Breast epithelium (tissue), 4 donors: ENCODE data around the gene IL19. TPM values are rescaled to one million over a fixed set of nuclear protein-coding genes. Genes with fewer than 3 reads are reported as not detected.
A peak's percentile ranks its signal among the peaks of the same experiment; 100 is the strongest.

Experiments used
- DNase-seq, 2 donors: peaks; one replicate each; pipeline ENCODE4 v3.0.0-alpha.2; 2019; ENCODE audit warnings: low spot score in 2 of 2
- H3K27ac ChIP-seq, 2 donors: fragments of 200-600 bp; sonication (generic) in 1 of 2; one replicate each; pipeline ENCODE4 v1.5.1; 2016 to 2019; ENCODE audit warnings: mild to moderate bottlenecking in 1 of 2
- H3K27me3 ChIP-seq, 2 donors: fragments of 200-600 bp; sonication (generic) in 1 of 2; one replicate each; pipeline versions ENCODE4 v1.5.1 to v1.6.0; 2017 to 2019; ENCODE audit warnings: control low read depth in 1 of 2, mild to moderate bottlenecking in 1 of 2
- H3K36me3 ChIP-seq: fragments of 200-600 bp; one replicate; pipeline ENCODE4 v1.5.1; 2019
- H3K4me1 ChIP-seq, 2 donors: fragments of 200-600 bp; sonication (generic); one replicate each; pipeline ENCODE4 v1.5.1; 2016 to 2019; ENCODE audit warnings: control low read depth in 1 of 2
- H3K4me3 ChIP-seq, 3 donors: fragments of 200-600 bp; sonication (generic); 1 replicate in 2 of 3; 2 replicates in 1 of 3; pipeline ENCODE4 v1.5.1; 2016 to 2019; ENCODE audit warnings: mild to moderate bottlenecking in 3 of 3, moderate library complexity in 2 of 3
- H3K9me3 ChIP-seq, 2 donors: fragments of 200-600 bp; sonication (generic) in 1 of 2; one replicate each; pipeline ENCODE4 v1.5.1; 2016 to 2019; ENCODE audit warnings: control low read depth in 1 of 2
- POLR2A ChIP-seq: fragments of 450-650 bp; IDR thresholded peaks from one replicate; pipeline ENCODE4 v1.6.1; 2016; ENCODE audit warnings: antibody characterized with exemption, mild to moderate bottlenecking, moderate library complexity
- POLR2AphosphoS5 ChIP-seq, 3 donors: sonication (generic); formaldehyde crosslinking; IDR thresholded peaks; one replicate each; pipeline ENCODE4 v1.6.1; 2017; ENCODE audit warnings: antibody characterized with exemption in 3 of 3
- intact Hi-C: fragments of 100-400 bp; cut with DNase I; formaldehyde crosslinking; loops from one replicate; pipeline ENCODE4 v1.15.1; 2023; ENCODE audit warnings: low total_unique reads
- total RNA-seq, 3 donors: library from RNA; depleted of rRNA; stranded (reverse); fragments of >200 nt; gene quantifications; one replicate each; pipeline ENCODE4 v1.1.0, GENCODE V29; 2016
- TF ChIP-seq, protein P1 (sequence below), 3 donors: fragments of 450-650 bp; IDR thresholded peaks; one replicate each; pipeline ENCODE4 v1.5.1; 2016 to 2017; ENCODE audit warnings: antibody characterized with exemption in 3 of 3, mild to moderate bottlenecking in 3 of 3, moderate library complexity in 3 of 3

The IL19 gene
- total RNA-seq, 3 donors from 2014 or later, result not detected

DNA sequence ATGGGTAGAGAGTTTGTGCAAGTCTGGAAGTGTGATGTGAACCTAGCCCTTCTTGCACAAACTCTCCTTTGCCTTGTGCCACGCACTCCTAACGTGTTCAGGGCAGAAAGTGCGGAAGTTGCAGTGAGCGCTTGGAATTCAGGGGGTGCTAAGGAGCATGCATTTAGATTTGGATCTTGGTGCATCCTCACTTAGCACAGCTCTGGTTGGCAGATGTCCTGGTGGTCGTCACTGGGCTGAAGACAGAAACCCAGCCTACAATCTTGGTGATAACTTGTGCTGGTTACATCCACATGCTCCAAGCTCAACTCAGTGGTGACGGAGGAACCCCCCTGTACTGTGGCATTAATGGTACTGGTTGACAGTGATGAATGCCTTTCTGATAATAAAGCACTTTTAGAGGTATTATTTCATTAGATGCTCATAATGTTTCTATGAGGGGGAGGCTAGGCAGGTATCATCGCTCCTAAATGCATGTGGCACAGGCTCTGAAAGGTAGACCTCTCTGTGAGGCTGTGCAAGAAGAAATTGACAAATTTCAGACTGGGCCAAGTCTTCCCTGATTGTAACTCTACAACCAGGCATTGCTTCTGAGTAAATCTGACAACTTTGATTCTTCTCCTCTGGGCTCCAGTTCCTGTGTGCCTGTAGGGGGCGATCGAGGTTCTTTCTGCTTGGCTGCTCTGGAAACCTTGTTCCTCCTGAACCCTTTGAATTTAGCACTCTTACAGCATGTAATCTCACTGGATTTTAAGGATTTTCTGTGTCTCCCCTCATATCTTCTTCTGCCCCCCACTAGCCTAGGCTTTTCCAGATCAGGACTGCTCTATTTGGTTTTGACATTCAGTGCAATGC is 45.2 kb upstream of the IL19 start:
- H3K4me3 ChIP-seq, result no peak overlapping the region
- no peaks in the 10 kb centered on the region for H3K27me3 ChIP-seq
- no peak for TF ChIP-seq POLR2A
- TF ChIP-seq, protein P1, sequence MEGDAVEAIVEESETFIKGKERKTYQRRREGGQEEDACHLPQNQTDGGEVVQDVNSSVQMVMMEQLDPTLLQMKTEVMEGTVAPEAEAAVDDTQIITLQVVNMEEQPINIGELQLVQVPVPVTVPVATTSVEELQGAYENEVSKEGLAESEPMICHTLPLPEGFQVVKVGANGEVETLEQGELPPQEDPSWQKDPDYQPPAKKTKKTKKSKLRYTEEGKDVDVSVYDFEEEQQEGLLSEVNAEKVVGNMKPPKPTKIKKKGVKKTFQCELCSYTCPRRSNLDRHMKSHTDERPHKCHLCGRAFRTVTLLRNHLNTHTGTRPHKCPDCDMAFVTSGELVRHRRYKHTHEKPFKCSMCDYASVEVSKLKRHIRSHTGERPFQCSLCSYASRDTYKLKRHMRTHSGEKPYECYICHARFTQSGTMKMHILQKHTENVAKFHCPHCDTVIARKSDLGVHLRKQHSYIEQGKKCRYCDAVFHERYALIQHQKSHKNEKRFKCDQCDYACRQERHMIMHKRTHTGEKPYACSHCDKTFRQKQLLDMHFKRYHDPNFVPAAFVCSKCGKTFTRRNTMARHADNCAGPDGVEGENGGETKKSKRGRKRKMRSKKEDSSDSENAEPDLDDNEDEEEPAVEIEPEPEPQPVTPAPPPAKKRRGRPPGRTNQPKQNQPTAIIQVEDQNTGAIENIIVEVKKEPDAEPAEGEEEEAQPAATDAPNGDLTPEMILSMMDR (IDR thresholded peaks at IDR 0.05), result peak in 2 of 3 donors; percentile 11 to 16
- no peak for TF ChIP-seq POLR2AphosphoS5 (IDR thresholded peaks at IDR 0.05)
- peaks cover 0 to 27% of the 10 kb centered on the region in 2 donors for H3K4me1 ChIP-seq
- no peaks in the 10 kb centered on the region for H3K36me3 ChIP-seq
- no peak for DNase-seq
- peak overlapping the region in 1 of 2 donors; percentile 24 for H3K27ac ChIP-seq
- H3K9me3 ChIP-seq, result no peaks in the 10 kb centered on the region
- intact Hi-C loops, result loop anchor here (5.0 kb wide), 1 partner anchor 182 kb away; no protein-coding TSS in a partner anchor

DNA sequence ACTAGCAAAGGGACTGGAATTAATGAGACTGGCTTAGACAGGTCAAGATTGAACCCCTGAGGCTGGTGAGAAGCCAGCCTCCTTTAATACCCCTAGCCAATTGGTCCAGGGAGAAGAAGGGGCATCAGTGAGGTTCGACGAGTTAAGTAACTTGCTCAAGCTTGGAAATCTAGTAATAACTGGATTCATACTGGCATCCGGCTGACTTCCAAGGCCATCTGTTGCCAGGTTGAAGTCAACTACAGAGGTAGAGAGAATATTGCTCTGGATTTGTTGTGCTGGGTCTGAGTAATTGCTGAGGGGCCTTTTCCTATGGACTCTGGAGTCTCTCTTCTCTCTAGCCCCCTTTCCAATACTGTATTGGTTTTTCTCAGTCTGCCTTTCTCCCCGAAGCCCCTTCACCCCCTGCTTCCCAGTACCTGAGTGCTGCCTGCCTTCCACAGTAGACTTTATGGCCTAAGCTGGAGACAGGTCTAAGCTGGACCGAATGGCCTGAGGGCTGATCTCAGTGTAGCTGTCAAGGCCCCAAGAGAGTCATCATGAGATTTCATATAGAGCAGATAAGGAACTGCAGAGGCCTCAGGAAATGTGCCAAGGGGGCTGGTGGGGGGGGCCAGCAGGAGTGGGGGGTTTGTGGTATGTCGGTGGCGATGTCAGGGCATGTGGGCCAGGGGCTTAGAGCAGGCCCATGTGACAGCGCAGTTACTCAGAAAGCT is 42.4 kb upstream of the IL19 start:
- H3K9me3 ChIP-seq, result no peaks in the 10 kb centered on the region
- H3K4me3 ChIP-seq, result no peak overlapping the region
- TF ChIP-seq, protein P1 (IDR thresholded peaks at IDR 0.05), result no peak
- TF ChIP-seq POLR2AphosphoS5 (IDR thresholded peaks at IDR 0.05) (no peak), POLR2A (no peak)
- H3K4me1 ChIP-seq, result peaks cover 0 to 21% of the 10 kb centered on the region in 2 donors
- H3K27me3 ChIP-seq, result no peaks in the 10 kb centered on the region
- H3K27ac ChIP-seq, result no peak overlapping the region
- peaks cover 6% of the 10 kb centered on the region for H3K36me3 ChIP-seq
- DNase-seq, result no peak
- intact Hi-C loops, result loop anchor here (5.0 kb wide), 1 partner anchor 179 kb away; no protein-coding TSS in a partner anchor

GRCh38 chr1:206728697-206728987 is 41.9 kb upstream of the IL19 start:
- peaks cover 6% of the 10 kb centered on the region for H3K36me3 ChIP-seq
- TF ChIP-seq POLR2AphosphoS5 (IDR thresholded peaks at IDR 0.05) (no peak), POLR2A (no peak)
- TF ChIP-seq, protein P1 (IDR thresholded peaks at IDR 0.05), result no peak
- intact Hi-C loops, result loop anchor here (5.0 kb wide), 1 partner anchor 179 kb away; no protein-coding TSS in a partner anchor
- no peak overlapping the region for H3K27ac ChIP-seq
- no peak for DNase-seq
- no peaks in the 10 kb centered on the region for H3K27me3 ChIP-seq
- H3K4me3 ChIP-seq, result no peak overlapping the region
- H3K9me3 ChIP-seq, result no peaks in the 10 kb centered on the region
- H3K4me1 ChIP-seq, result peaks cover 0 to 16% of the 10 kb centered on the region in 2 donors

- Histone ChIP-seq H3K4me1 (peaks cover 0 to 12% of the 10 kb centered on the region in 2 donors), H3K27me3 (no peaks in the 10 kb centered on the region), H3K9me3 (no peaks in the 10 kb centered on the region), H3K36me3 (peaks cover 6% of the 10 kb centered on the region), H3K27ac (no peak overlapping the region), H3K4me3 (no peak overlapping the region)
- intact Hi-C loops, result loop anchor here (5.0 kb wide), 1 partner anchor 178 kb away; no protein-coding TSS in a partner anchor
- no peak for DNase-seq
- no peak for TF ChIP-seq POLR2AphosphoS5 (IDR thresholded peaks at IDR 0.05)
- no peak for TF ChIP-seq POLR2A
- TF ChIP-seq, protein P1 (IDR thresholded peaks at IDR 0.05), result no peak
Observed at GRCh38 chr1:206729050-206729449, 41.5 kb upstream of the IL19 start.

DNA sequence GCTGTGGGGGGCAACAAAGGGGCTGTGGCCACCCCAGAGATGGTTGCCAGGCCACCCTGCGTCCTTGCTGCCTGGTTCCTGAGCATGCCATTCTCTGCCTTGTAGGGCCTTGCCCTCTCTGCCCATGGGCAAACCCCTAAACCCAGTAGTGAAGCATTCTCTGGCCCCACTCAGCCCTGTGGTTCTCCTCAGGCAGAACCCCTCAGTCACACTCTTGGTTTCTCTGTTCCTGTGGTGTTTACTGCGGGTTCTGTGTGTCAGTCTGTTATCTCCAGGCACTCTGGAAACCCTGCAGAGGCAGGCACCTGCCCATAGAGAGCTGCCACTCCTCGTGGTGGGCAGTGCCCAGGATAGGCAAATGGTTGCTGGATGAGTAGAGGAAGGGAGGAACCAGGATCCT is 41.1 kb upstream of the IL19 start:
- no peaks in the 10 kb centered on the region for H3K27me3 ChIP-seq
- no peak for TF ChIP-seq POLR2A
- no peak for TF ChIP-seq POLR2AphosphoS5 (IDR thresholded peaks at IDR 0.05)
- TF ChIP-seq, protein P1 (IDR thresholded peaks at IDR 0.05), result no peak
- H3K4me3 ChIP-seq, result no peak overlapping the region
- intact Hi-C loops, result loop anchor here (5.0 kb wide), 1 partner anchor 178 kb away; no protein-coding TSS in a partner anchor
- H3K36me3 ChIP-seq, result peaks cover 6% of the 10 kb centered on the region
- no peaks in the 10 kb centered on the region for H3K9me3 ChIP-seq
- no peak for DNase-seq
- H3K4me1 ChIP-seq, result peaks cover 0 to 9% of the 10 kb centered on the region in 2 donors
- H3K27ac ChIP-seq, result no peak overlapping the region
